Thyroid gland (tissue), 4 donors: ENCODE data around the gene CTDSP1.

ENCODE experiments used
- CTCF ChIP-seq, 6 experiments: fragments of 200-600 bp in 3 of 6; fragments of 450-650 bp in 3 of 6; sonication (generic) in 3 of 6; IDR thresholded peaks; one replicate each; pipeline ENCODE4 v1.5.1; 2016 to 2019; ENCODE audit warnings: antibody characterized with exemption in 6 of 6, mild to moderate bottlenecking in 2 of 6, inconsistent platforms in 1 of 6, moderate library complexity in 1 of 6
- POLR2A ChIP-seq, 2 donors: fragments of 450-650 bp; IDR thresholded peaks; one replicate each; pipeline ENCODE4 v1.6.1; 2017; ENCODE audit warnings: antibody characterized with exemption in 2 of 2, mild to moderate bottlenecking in 2 of 2, moderate library complexity in 1 of 2

- TF ChIP-seq CTCF (IDR thresholded peaks at IDR 0.05): no peak
- TF ChIP-seq POLR2A (IDR thresholded peaks at IDR 0.05): no peak
Measured at GRCh38 chr2:218421027-218421426, 21.4 kb downstream of the CTDSP1 start.
